SH-SY5Y (cell line): Measurements from ENCODE around the gene IGFN1.

Experiments
- GATA2 ChIP-seq: IDR thresholded peaks from 2 replicates; pipeline ENCODE4 v1.6.1; 2011; ENCODE audit warnings: mild to moderate bottlenecking, low read depth, low read length
- GATA3 ChIP-seq: IDR thresholded peaks from 2 replicates; pipeline ENCODE4 v1.6.1; 2011; ENCODE audit warnings: low read depth, mild to moderate bottlenecking, low read length, moderate library complexity

DNA sequence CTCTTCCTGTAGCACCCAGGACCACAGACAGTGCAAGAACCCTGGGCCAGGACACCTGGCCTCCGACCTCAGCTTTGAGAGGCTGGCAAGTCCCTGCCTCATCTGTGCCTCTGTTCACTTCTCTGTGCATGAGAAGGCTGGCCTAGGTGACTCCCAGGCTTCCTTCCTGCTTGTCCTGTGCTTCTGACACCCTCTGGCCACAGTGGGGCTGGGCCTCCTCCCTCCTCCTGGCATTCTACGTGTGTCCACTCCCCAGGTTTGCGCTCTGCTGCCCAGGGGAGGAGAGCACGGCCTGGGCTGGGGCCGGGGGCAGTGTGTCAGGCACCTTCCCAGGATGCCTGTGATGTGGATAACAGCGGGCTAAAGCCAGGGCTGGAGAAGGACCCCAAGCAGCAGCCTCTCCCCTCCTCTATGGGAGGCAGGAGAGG lies 62.3 kb downstream of the IGFN1 start:
- no peak for TF ChIP-seq GATA3
- TF ChIP-seq GATA2: no peak
